K562 (cell line): Measurements from ENCODE around the gene RFESD. TPM values are rescaled to one million over a fixed set of nuclear protein-coding genes. Genes with fewer than 3 reads are reported as not detected.

Experiments
- ATAC-seq: fragments of 200-7000 bp; cut with Tn5 transposase; 3 replicates; pipeline ENCODE4 v1.9.1; 2020; ENCODE audit warnings: moderate library complexity
- BruUV-seq: library from RNA; stranded (reverse); fragments of 400-500 nt; replicated peaks from 2 replicates; lab custom pipeline; 2021; lab: Mats Ljungman, UMichigan
- CTCF ChIA-PET: fragments of 300-600 bp; formaldehyde crosslinking; extraction: SDS; loops from one replicate; lab custom pipeline; 2021; ENCODE audit warnings: low intra/inter-chr PET ratio; lab: Yijun Ruan, JAX
- POLR2A ChIA-PET: fragments of 300-600, 350-650 bp; sonication (Branson Sonifier 250); formaldehyde crosslinking; extraction: SDS; loops from one replicate; lab custom pipeline; 2021; ENCODE audit warnings: antibody characterized with exemption, inconsistent platforms; lab: Yijun Ruan, JAX
- DNase-seq, 4 experiments: peaks; one replicate each; pipeline versions ENCODE4 v3.0.0 to v3.0.0-alpha.2; 2011 to 2018; ENCODE audit warnings: low spot score in 3 of 4, mixed read lengths in 3 of 4; ENCODE audit errors: extremely low read depth in 1 of 4
- FAIRE-seq: peaks from 2 replicates; lab custom pipeline; 2011; peaks lifted over from hg19 to GRCh38; lab: Jason Lieb, UNC
- H2AFZ ChIP-seq: 2 replicates; pipeline ENCODE4 v1.6.0; 2011; ENCODE audit warnings: low read depth, low read length, control low read depth, inconsistent platforms
- H3K27ac ChIP-seq: fragments of 200-600 bp; 3 replicates; pipeline ENCODE4 v1.8.0; 2011; ENCODE audit warnings: low read depth, mild to moderate bottlenecking, control low read depth, inconsistent platforms, low read length, moderate library complexity, mixed read lengths; ENCODE audit errors: extremely low read depth
- H3K27me3 ChIP-seq, 2 experiments: fragments of 300-600 bp in 1 of 2; 2 replicates in 1 of 2; 3 replicates in 1 of 2; pipeline versions ENCODE4 v1.6.0 to v1.8.0; 2011; ENCODE audit warnings: inconsistent platforms in 2 of 2, low read length in 2 of 2, mild to moderate bottlenecking in 1 of 2, mixed read lengths in 1 of 2, moderate library complexity in 1 of 2; ENCODE audit not compliant: control insufficient read depth in 2 of 2, insufficient read depth in 2 of 2
- H3K36me3 ChIP-seq: fragments of 300-600 bp; 3 replicates; pipeline ENCODE4 v1.8.0; 2011; ENCODE audit warnings: mild to moderate bottlenecking, low read length, inconsistent platforms; ENCODE audit not compliant: control insufficient read depth, insufficient read depth
- H3K4me1 ChIP-seq, 2 experiments: fragments of 200-600 bp in 1 of 2; replicated peaks in 1 of 2; 2 replicates in 1 of 2; 3 replicates in 1 of 2; pipeline versions ENCODE4 v1.5.1 to v1.8.0; 2011; ENCODE audit warnings: inconsistent platforms in 2 of 2, low read length in 2 of 2, mild to moderate bottlenecking in 1 of 2, mixed read lengths in 1 of 2, moderate library complexity in 1 of 2; ENCODE audit not compliant: control insufficient read depth in 2 of 2, insufficient read depth in 2 of 2
- H3K4me2 ChIP-seq: 2 replicates; pipeline ENCODE4 v1.6.1; 2011; ENCODE audit warnings: low read length, control low read depth, inconsistent platforms, mixed read lengths; ENCODE audit not compliant: insufficient read depth
- H3K4me3 ChIP-seq: fragments of 200-600 bp; sonication (generic), shearing (Covaris generic); 2 replicates; pipeline ENCODE4 v1.5.1; 2016; ENCODE audit warnings: control low read depth, inconsistent platforms
- H3K79me2 ChIP-seq: fragments of 200-600 bp; 3 replicates; pipeline ENCODE4 v1.8.0; 2011; ENCODE audit warnings: low read length, inconsistent platforms; ENCODE audit not compliant: control insufficient read depth, insufficient read depth
- H3K9ac ChIP-seq, 2 experiments: 2 replicates each; pipeline versions ENCODE4 v1.6.0 to v1.6.1; 2011; ENCODE audit warnings: low read depth in 2 of 2, low read length in 2 of 2, control low read depth in 1 of 2, inconsistent platforms in 1 of 2, mild to moderate bottlenecking in 1 of 2, mixed read lengths in 1 of 2; ENCODE audit not compliant: insufficient read depth in 1 of 2
- H3K9me1 ChIP-seq: one replicate; pipeline ENCODE4 v1.6.0; 2011; ENCODE audit warnings: inconsistent platforms, mild to moderate bottlenecking, low read length, moderate library complexity; ENCODE audit not compliant: control insufficient read depth, insufficient read depth
- H3K9me3 ChIP-seq: replicated peaks from 2 replicates; pipeline ENCODE4 v1.5.1; 2011; ENCODE audit warnings: low read depth, low read length, inconsistent platforms; ENCODE audit not compliant: control insufficient read depth, insufficient read depth
- H4K20me1 ChIP-seq: replicated peaks from 2 replicates; pipeline ENCODE4 v1.6.1; 2011; ENCODE audit warnings: low read length, inconsistent platforms, mixed read lengths; ENCODE audit not compliant: control insufficient read depth, insufficient read depth
- CEBPG ChIP-seq, 3 experiments: fragments of 200-800 bp in 1 of 3; sonication (Bioruptor generic) in 1 of 3; sonication (generic) in 1 of 3; formaldehyde crosslinking in 1 of 3; IDR thresholded peaks in 2 of 3; conservative IDR thresholded peaks in 1 of 3; 2 replicates each; pipeline versions ENCODE4 v1.6.1 to v1.8.0; 2016 to 2022; ENCODE audit warnings: missing compliant biosample characterization in 2 of 3, missing genetic modification characterization in 2 of 3, mild to moderate bottlenecking in 1 of 3, missing genetic modification reagents in 1 of 3
- CHD4 ChIP-seq: fragments of 200-600 bp; sonication (generic); IDR thresholded peaks from 3 replicates; pipeline ENCODE4 v1.6.1; 2012; ENCODE audit warnings: low read depth, mild to moderate bottlenecking, mixed read lengths, low read length, inconsistent platforms; ENCODE audit not compliant: insufficient read depth, insufficient replicate concordance, poor library complexity, severe bottlenecking
- CTBP1 ChIP-seq: fragments of 450-650 bp; IDR thresholded peaks from 2 replicates; pipeline ENCODE4 v1.6.1; 2016; ENCODE audit warnings: borderline replicate concordance
- DNMT1 ChIP-seq: fragments of 450-650 bp; IDR thresholded peaks from 2 replicates; pipeline ENCODE4 v1.6.1; 2016; ENCODE audit warnings: antibody characterized with exemption, mild to moderate bottlenecking
- KAT8 ChIP-seq: fragments of 450-650 bp; IDR thresholded peaks from 2 replicates; pipeline ENCODE4 v1.6.1; 2016; ENCODE audit warnings: low read depth, mild to moderate bottlenecking
- RBFOX2 ChIP-seq: fragments of 200-400 bp; formaldehyde crosslinking; IDR thresholded peaks from 2 replicates; pipeline ENCODE4 v1.6.1; 2017; ENCODE audit warnings: low read depth, mild to moderate bottlenecking, low read length, moderate library complexity
- RFX1 ChIP-seq: fragments of 450-650 bp; IDR thresholded peaks from 2 replicates; pipeline ENCODE4 v1.6.1; 2016; ENCODE audit warnings: mild to moderate bottlenecking, moderate library complexity
- SRSF3 ChIP-seq: fragments of 200-400 bp; formaldehyde crosslinking; IDR thresholded peaks from 2 replicates; pipeline ENCODE4 v1.6.1; 2016; ENCODE audit warnings: mild to moderate bottlenecking, low read length, moderate library complexity; ENCODE audit not compliant: insufficient read depth
- TBP ChIP-seq: optimal IDR thresholded peaks from 2 replicates; pipeline ENCODE3; 2011; ENCODE audit warnings: low read depth, low read length, improper control_type of control experiment
- TCFL5 ChIP-seq: fragments of 250-450 bp; sonication (Bioruptor Pico); conservative IDR thresholded peaks from 2 replicates; pipeline ENCODE4 v1.6.1; 2021; ENCODE audit warnings: mild to moderate bottlenecking, moderate library complexity, matching md5 sums
- ZKSCAN3 ChIP-seq: fragments of 250-450 bp; sonication (Bioruptor Pico); IDR thresholded peaks from 2 replicates; pipeline ENCODE4 v1.4.0; 2020
- ZNF408 ChIP-seq: fragments of 250-450 bp; sonication (Bioruptor Pico); IDR thresholded peaks from 2 replicates; pipeline ENCODE4 v1.4.0; 2020; ENCODE audit warnings: low read depth, mild to moderate bottlenecking, moderate library complexity
- ZNF57 ChIP-seq: fragments of 450-650 bp; formaldehyde crosslinking; IDR thresholded peaks from 2 replicates; pipeline ENCODE4 v1.4.0; 2020; ENCODE audit warnings: mild to moderate bottlenecking, moderate library complexity
- ZNF780A ChIP-seq: fragments of 250-450 bp; sonication (Bioruptor Pico); IDR thresholded peaks from 2 replicates; pipeline ENCODE4 v1.5.0; 2021; ENCODE audit warnings: mild to moderate bottlenecking
- WGBS: fragments of 100-300 bp; shearing (Covaris generic); methylation state at CpG from one replicate; pipeline ENCODE4 v1.1.6; 2016; ENCODE audit warnings: low coverage, mixed read lengths; ENCODE audit not compliant: insufficient coverage; ENCODE audit errors: missing lambda C conversion rate; 5-methylcytosine and 5-hydroxymethylcytosine counted together
- in situ Hi-C: fragments of 300-500 bp; cut with MboI; formaldehyde crosslinking; loops from 4 replicates; pipeline ENCODE4 v1.15.0; 2018; ENCODE audit warnings: inconsistent platforms, mixed read lengths
- intact Hi-C: fragments of 100-400 bp; cut with micrococcal nuclease; formaldehyde crosslinking; loops from 2 replicates; pipeline ENCODE4 v1.14.2; 2022
- polyA plus RNA-seq, 8 experiments: library from polyadenylated mRNA; depleted of rRNA in 4 of 8; stranded (reverse) in 5 of 8; unstranded in 3 of 8; fragments of >200 nt; fragmentation: Nextera tagmentation in 2 of 8; fragmentation: Illumina TruSeq in 1 of 8; extraction: Ambion mirVana in 2 of 8; extraction: Trizol in 1 of 8; gene quantifications; 2 replicates each; pipeline versions ENCODE4 v1.2.1 to v1.2.3, GENCODE V29; 2011 to 2014; ENCODE audit warnings: inconsistent platforms in 1 of 8, missing spikeins in 1 of 8
- total RNA-seq, 7 experiments: library from RNA; depleted of rRNA in 6 of 7; stranded (reverse); fragments of >200 nt in 6 of 7; fragmentation: Illumina TruSeq in 2 of 7; extraction: Trizol in 2 of 7; gene quantifications; 2 replicates each; pipeline versions ENCODE4 v1.2.1 to v1.2.3, GENCODE V29; 2011 to 2021; ENCODE audit warnings: low replicate concordance in 1 of 7

Gene RFESD
- total and polyA plus RNA-seq, 9 of the 15 experiments (the other 6 are each of a cell fraction or from before 2014, with no cell fraction given) = 62.3 to 600 (median 140) TPM

DNA sequence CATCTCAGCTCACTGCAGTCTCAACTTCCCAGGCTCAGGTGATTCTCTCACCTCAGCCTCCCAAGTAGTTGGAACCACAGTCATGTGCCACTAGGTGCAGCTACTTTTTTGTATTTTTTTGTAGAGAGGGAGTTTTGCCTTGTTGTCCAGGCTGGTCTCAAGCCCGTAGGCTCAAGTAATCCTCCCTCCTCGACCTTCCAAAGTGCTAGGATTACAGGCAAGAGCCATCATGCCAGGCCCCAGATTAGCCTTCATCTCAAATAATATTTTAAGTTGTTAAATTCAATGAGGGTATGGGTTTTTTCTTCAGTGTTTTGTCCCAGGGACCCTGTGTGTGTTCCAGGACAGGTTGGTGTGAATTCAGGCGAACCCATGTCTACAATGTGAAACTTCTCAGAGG lies 12.5 kb upstream of the RFESD start:
- no peak overlapping the region for H3K27ac ChIP-seq
- ATAC-seq = no peak
- ChIA-PET CTCF (no interaction called here), POLR2A (no interaction called here)
- no peak overlapping the region for H3K4me2 ChIP-seq
- in situ Hi-C loops = loop anchor here (25.0 kb wide), 1 partner anchor 703 kb away; no protein-coding TSS in a partner anchor
- no peaks in the 10 kb centered on the region for H4K20me1 ChIP-seq
- no peaks in the 10 kb centered on the region for H3K27me3 ChIP-seq
- BruUV-seq = no TSS peak
- intact Hi-C loops = no loop called here
- no peaks in the 10 kb centered on the region for H3K9me1 ChIP-seq
- no peak overlapping the region for H3K9ac ChIP-seq
- H3K9me3 ChIP-seq = no peaks in the 10 kb centered on the region
- FAIRE-seq = no peak
- H3K4me3 ChIP-seq = no peak overlapping the region
- 72% methylated on average over 3 of the region's 3 CpGs for WGBS
- peaks cover 0 to 13% of the 10 kb centered on the region in 2 experiments; a peak in 4 of 5 replicates for H3K4me1 ChIP-seq
- no peak overlapping the region for H2AFZ ChIP-seq
- no peaks in the 10 kb centered on the region for H3K36me3 ChIP-seq
- no peaks in the 10 kb centered on the region for H3K79me2 ChIP-seq
- TF ChIP-seq ZKSCAN3 (CRISPR knock-in tag) (no peak), ZNF780A (no peak), RBFOX2 (no peak), DNMT1 (no peak), TCFL5 (CRISPR knock-in tag) (no peak), KAT8 (no peak), CTBP1 (no peak), ZNF408 (CRISPR knock-in tag) (no peak), RFX1 (no peak), CEBPG (CRISPR knock-in tag; IDR thresholded peaks at IDR 0.05) (no peak), CEBPG (tag; conservative IDR thresholded peaks at IDR 0.05 in 1 of 2, IDR thresholded peaks at IDR 0.05 in 1 of 2) (no peak), ZNF57 (CRISPR knock-in tag) (no peak), SRSF3 (no peak), TBP (no peak), CHD4 (no peak)
- no peak for DNase-seq
